C4-2B (cell line): ENCODE data around the gene NRG3.

Experiments used
- H3K27ac ChIP-seq: fragments of 450-650 bp; 2 replicates; pipeline ENCODE4 v1.5.1; 2017
- ZFX ChIP-seq: fragments of 450-650 bp; IDR thresholded peaks from 2 replicates; pipeline ENCODE4 v1.6.1; 2017
- TF ChIP-seq, protein P1 (sequence below): fragments of 450-650 bp; conservative IDR thresholded peaks from 2 replicates; pipeline ENCODE4 v1.5.1; 2017; ENCODE audit warnings: mild to moderate bottlenecking

The NRG3 gene

GRCh38 chr10:82821043-82821442 lies 946.0 kb downstream of the NRG3 start:
- TF ChIP-seq, protein P1, sequence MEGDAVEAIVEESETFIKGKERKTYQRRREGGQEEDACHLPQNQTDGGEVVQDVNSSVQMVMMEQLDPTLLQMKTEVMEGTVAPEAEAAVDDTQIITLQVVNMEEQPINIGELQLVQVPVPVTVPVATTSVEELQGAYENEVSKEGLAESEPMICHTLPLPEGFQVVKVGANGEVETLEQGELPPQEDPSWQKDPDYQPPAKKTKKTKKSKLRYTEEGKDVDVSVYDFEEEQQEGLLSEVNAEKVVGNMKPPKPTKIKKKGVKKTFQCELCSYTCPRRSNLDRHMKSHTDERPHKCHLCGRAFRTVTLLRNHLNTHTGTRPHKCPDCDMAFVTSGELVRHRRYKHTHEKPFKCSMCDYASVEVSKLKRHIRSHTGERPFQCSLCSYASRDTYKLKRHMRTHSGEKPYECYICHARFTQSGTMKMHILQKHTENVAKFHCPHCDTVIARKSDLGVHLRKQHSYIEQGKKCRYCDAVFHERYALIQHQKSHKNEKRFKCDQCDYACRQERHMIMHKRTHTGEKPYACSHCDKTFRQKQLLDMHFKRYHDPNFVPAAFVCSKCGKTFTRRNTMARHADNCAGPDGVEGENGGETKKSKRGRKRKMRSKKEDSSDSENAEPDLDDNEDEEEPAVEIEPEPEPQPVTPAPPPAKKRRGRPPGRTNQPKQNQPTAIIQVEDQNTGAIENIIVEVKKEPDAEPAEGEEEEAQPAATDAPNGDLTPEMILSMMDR: no peak
- no peak for TF ChIP-seq ZFX
- H3K27ac ChIP-seq: no peak overlapping the region

DNA sequence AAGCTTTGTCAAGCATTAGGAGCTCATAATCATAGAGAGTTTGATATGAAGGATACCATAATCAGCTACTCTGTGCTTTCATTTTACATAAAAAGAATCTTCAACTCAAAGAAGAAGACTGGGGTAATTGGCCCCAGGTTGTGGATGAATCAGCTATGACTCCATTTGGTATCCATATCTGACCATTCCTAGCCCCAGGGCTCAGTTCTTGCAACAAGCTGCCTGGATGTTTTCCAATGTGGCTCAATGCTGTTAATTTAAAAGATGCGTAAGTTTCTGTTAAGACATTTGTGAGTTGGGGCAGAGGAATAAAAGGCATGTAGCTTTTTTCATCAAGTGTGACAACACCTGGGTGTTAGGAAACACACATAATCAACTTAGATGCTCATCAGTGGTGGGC lies 951.1 kb downstream of the NRG3 start:
- TF ChIP-seq, protein P1: no peak
- no peak for TF ChIP-seq ZFX
- no peak overlapping the region for H3K27ac ChIP-seq

GRCh38 chr10:82827901-82828300 lies 952.9 kb downstream of the NRG3 start:
- TF ChIP-seq, protein P1: no peak
- no peak overlapping the region for H3K27ac ChIP-seq

GRCh38 chr10:82847242-82847641 lies 972.2 kb downstream of the NRG3 start:
- TF ChIP-seq, protein P1: no peak
- no peak for TF ChIP-seq ZFX
- H3K27ac ChIP-seq: no peak overlapping the region

GRCh38 chr10:82850191-82850590 lies 975.2 kb downstream of the NRG3 start:
- TF ChIP-seq ZFX: no peak
- TF ChIP-seq, protein P1: no peak
- no peak overlapping the region for H3K27ac ChIP-seq

DNA sequence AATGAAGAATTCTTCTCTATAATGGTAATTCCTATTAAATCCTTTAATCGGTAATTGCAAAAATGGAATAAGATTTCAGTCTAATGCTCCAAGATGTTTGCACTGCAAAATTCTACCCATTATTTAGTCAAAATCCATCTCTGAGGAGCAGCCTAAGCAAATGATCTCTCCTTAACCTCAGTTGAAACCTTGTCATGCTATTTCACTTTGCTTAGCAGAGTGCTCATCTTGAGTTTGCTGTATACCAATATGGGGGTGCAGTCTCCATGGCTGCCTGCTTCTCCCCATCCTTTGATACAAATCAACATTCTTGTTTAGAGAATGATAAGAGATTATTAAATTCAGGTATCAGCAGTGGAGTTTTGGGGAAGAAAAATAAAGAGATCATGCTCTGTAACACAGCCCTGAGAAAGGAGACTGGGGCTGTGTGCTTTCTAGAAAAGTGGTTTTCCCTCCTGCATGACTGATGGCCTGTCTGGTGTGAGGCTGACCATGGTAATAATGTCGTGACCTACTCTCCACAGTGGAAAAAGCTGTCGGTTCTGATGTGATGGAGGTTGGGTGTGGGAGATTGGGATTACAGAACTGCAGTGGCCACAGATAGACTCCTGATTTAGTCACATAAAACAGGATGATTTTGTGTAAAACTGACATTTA lies 982.1 kb downstream of the NRG3 start:
- TF ChIP-seq ZFX: no peak
- TF ChIP-seq, protein P1: no peak
- H3K27ac ChIP-seq: no peak overlapping the region

DNA sequence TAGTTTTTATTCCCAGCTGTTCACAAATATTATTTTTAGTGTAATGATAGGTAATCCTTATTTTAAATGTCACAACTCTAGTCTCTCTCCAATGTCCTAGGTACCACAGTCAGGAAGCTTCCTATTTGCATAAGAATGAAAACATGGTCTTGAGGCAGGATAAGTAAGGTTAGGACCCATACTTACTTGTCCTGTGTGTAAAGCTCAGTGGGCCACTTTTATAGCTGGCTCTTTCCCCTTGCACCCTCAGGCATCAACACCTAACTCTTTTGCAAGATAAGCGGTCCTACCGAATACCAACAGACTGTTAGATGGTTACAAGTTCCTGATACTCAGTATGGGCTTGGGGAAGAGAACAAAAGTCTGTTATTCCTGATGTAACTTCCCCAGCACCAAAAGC lies 986.9 kb downstream of the NRG3 start:
- no peak overlapping the region for H3K27ac ChIP-seq
- no peak for TF ChIP-seq ZFX
- TF ChIP-seq, protein P1: no peak
